ENCODE results near the gene BAG3. TPM values are rescaled to one million over a fixed set of nuclear protein-coding genes. Genes with fewer than 3 reads are reported as not detected.
"Not testable (repeated sequence)": the region's sequence is repeated elsewhere in the genome, so short reads cannot be mapped to it uniquely, and the experiment has no call there.

BAG3 gene
- total RNA-seq, 1 experiment from 2014 or later: 35.2 TPM

- intact Hi-C loops (cut with micrococcal nuclease; ENCODE audit: unreplicated experiment): no loop called here
- Mint-ChIP-seq H3K4me3 (ENCODE audit: low read depth, unreplicated experiment) (no peak overlapping the region), H3K4me1 (ENCODE audit: low read depth, unreplicated experiment) (peaks cover 10% of the 10 kb centered on the region), H3K27me3 (ENCODE audit: unreplicated experiment) (no peaks in the 10 kb centered on the region), H3K9me3 (ENCODE audit: low read depth, unreplicated experiment) (peaks cover 3% of the 10 kb centered on the region), H3K27ac (ENCODE audit: unreplicated experiment) (no peak overlapping the region), H3K36me3 (ENCODE audit: insufficient read depth, unreplicated experiment) (no peaks in the 10 kb centered on the region)
- CTCF ChIA-PET: interaction anchor here (0.7 kb wide), 1 partner anchor 446 kb away, joined by 3 read pairs; no protein-coding TSS in a partner anchor
- no peak for DNase-seq
- no peak for TF ChIP-seq CTCF (IDR thresholded peaks at IDR 0.05; ENCODE audit: unreplicated experiment)
- BruUV-seq (replicated peaks): no TSS peak
Observed at GRCh38 chr10:119705434-119705831, 54.3 kb downstream of the BAG3 start.

- Mint-ChIP-seq H3K4me3 (ENCODE audit: low read depth, unreplicated experiment) (no peak overlapping the region), H3K27ac (ENCODE audit: unreplicated experiment) (no peak overlapping the region), H3K27me3 (ENCODE audit: unreplicated experiment) (no peaks in the 10 kb centered on the region), H3K36me3 (ENCODE audit: insufficient read depth, unreplicated experiment) (no peaks in the 10 kb centered on the region), H3K4me1 (ENCODE audit: low read depth, unreplicated experiment) (peaks cover 9% of the 10 kb centered on the region), H3K9me3 (ENCODE audit: low read depth, unreplicated experiment) (peaks cover 3% of the 10 kb centered on the region)
- no peak for TF ChIP-seq CTCF (IDR thresholded peaks at IDR 0.05; ENCODE audit: unreplicated experiment)
- DNase-seq: no peak
- no TSS peak for BruUV-seq (replicated peaks)
- CTCF ChIA-PET: no interaction called here
- intact Hi-C loops (cut with micrococcal nuclease; ENCODE audit: unreplicated experiment): no loop called here
Observed at GRCh38 chr10:119706521-119707278, 55.5 kb downstream of the BAG3 start.

GRCh38 chr10:119707331-119707730 lies 56.2 kb downstream of the BAG3 start:
- H3K4me1 Mint-ChIP-seq (ENCODE audit: low read depth, unreplicated experiment); H3K4me3 Mint-ChIP-seq (ENCODE audit: low read depth, unreplicated experiment); H3K27me3 Mint-ChIP-seq (ENCODE audit: unreplicated experiment); intact Hi-C loops (cut with micrococcal nuclease; ENCODE audit: unreplicated experiment); H3K27ac Mint-ChIP-seq (ENCODE audit: unreplicated experiment); CTCF ChIA-PET; DNase-seq; H3K9me3 Mint-ChIP-seq (ENCODE audit: low read depth, unreplicated experiment); BruUV-seq (replicated peaks); H3K36me3 Mint-ChIP-seq (ENCODE audit: insufficient read depth, unreplicated experiment): not testable (repeated sequence)

GRCh38 chr10:119710935-119711334 lies 59.8 kb downstream of the BAG3 start:
- H3K4me1 Mint-ChIP-seq (ENCODE audit: low read depth, unreplicated experiment); H3K27me3 Mint-ChIP-seq (ENCODE audit: unreplicated experiment); H3K27ac Mint-ChIP-seq (ENCODE audit: unreplicated experiment); BruUV-seq (replicated peaks); H3K4me3 Mint-ChIP-seq (ENCODE audit: low read depth, unreplicated experiment); CTCF ChIA-PET; DNase-seq; intact Hi-C loops (cut with micrococcal nuclease; ENCODE audit: unreplicated experiment); H3K9me3 Mint-ChIP-seq (ENCODE audit: low read depth, unreplicated experiment); H3K36me3 Mint-ChIP-seq (ENCODE audit: insufficient read depth, unreplicated experiment): not testable (repeated sequence)

- CTCF ChIA-PET: no interaction called here
- DNase-seq: no peak
- H3K36me3 Mint-ChIP-seq (ENCODE audit: insufficient read depth, unreplicated experiment): no peaks in the 10 kb centered on the region
- TF ChIP-seq CTCF (IDR thresholded peaks at IDR 0.05; ENCODE audit: unreplicated experiment): no peak
- H3K27me3 Mint-ChIP-seq (ENCODE audit: unreplicated experiment): no peaks in the 10 kb centered on the region
- intact Hi-C loops (cut with micrococcal nuclease; ENCODE audit: unreplicated experiment): no loop called here
- H3K4me3 Mint-ChIP-seq (ENCODE audit: low read depth, unreplicated experiment): no peak overlapping the region
- H3K27ac Mint-ChIP-seq (ENCODE audit: unreplicated experiment): no peak overlapping the region
- no peaks in the 10 kb centered on the region for H3K4me1 Mint-ChIP-seq (ENCODE audit: low read depth, unreplicated experiment)
- no peaks in the 10 kb centered on the region for H3K9me3 Mint-ChIP-seq (ENCODE audit: low read depth, unreplicated experiment)
- BruUV-seq (replicated peaks): no TSS peak
Observed at GRCh38 chr10:119713744-119714483, 62.7 kb downstream of the BAG3 start.

All from Calu3 (cell line).